Loucy (cell line): ENCODE data around the gene CDKN2C.

Experiments
- EZH2phosphoT487 ChIP-seq: fragments of 200-600 bp; IDR thresholded peaks from 2 replicates; pipeline ENCODE4 v1.6.1; 2018; ENCODE audit warnings: antibody characterized with exemption, mild to moderate bottlenecking, moderate library complexity, borderline replicate concordance
- TF ChIP-seq, protein P1 (sequence below): fragments of 200-600 bp; sonication (generic); conservative IDR thresholded peaks from 2 replicates; pipeline ENCODE4 v1.5.1; 2014; ENCODE audit warnings: mild to moderate bottlenecking, antibody characterized with exemption, low read length

DNA sequence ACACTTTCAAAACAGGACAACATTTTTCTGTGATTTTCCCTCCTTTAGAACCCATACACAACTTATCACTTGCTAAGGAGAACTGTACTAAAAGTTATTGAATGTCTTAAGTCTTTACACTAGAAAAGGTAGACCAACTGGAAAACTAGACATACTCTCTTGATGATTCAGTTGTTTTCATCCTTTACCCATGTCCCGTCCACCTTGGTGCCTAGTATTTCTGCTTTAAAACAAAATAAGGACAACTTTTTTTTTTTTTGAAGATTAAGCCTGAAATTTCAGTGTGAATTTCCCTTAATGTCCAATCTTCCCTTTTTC is 4.5 kb downstream of the CDKN2C start:
- TF ChIP-seq, protein P1, sequence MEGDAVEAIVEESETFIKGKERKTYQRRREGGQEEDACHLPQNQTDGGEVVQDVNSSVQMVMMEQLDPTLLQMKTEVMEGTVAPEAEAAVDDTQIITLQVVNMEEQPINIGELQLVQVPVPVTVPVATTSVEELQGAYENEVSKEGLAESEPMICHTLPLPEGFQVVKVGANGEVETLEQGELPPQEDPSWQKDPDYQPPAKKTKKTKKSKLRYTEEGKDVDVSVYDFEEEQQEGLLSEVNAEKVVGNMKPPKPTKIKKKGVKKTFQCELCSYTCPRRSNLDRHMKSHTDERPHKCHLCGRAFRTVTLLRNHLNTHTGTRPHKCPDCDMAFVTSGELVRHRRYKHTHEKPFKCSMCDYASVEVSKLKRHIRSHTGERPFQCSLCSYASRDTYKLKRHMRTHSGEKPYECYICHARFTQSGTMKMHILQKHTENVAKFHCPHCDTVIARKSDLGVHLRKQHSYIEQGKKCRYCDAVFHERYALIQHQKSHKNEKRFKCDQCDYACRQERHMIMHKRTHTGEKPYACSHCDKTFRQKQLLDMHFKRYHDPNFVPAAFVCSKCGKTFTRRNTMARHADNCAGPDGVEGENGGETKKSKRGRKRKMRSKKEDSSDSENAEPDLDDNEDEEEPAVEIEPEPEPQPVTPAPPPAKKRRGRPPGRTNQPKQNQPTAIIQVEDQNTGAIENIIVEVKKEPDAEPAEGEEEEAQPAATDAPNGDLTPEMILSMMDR: no peak
- no peak for TF ChIP-seq EZH2phosphoT487
